HG03354 (cell line): ENCODE results near the gene HOXC9.

ENCODE experiments used
- ATAC-seq: cut with Tn5 transposase; IDR thresholded peaks from one replicate; pipeline ENCODE4 v1.9.1; 2021; ENCODE audit warnings: mild to moderate bottlenecking; ENCODE audit not compliant: unreplicated experiment, poor library complexity, severe bottlenecking

The HOXC9 gene

GRCh38 chr12:54046809-54047159 is 46.8 kb downstream of the HOXC9 start:
- no peak for ATAC-seq

- no peak for ATAC-seq
Observed at GRCh38 chr12:54047160-54047963, 47.4 kb downstream of the HOXC9 start.

- ATAC-seq = no peak
Observed at GRCh38 chr12:54047964-54048303, 48.0 kb downstream of the HOXC9 start.

GRCh38 chr12:54048406-54049093 is 48.6 kb downstream of the HOXC9 start:
- ATAC-seq = no peak

- ATAC-seq = no peak
Observed at GRCh38 chr12:54049108-54049507, 49.1 kb downstream of the HOXC9 start.

GRCh38 chr12:54050482-54050810 is 50.5 kb downstream of the HOXC9 start:
- no peak for ATAC-seq

GRCh38 chr12:54051026-54051842 is 51.3 kb downstream of the HOXC9 start:
- ATAC-seq = no peak

GRCh38 chr12:54051874-54052437 is 52.0 kb downstream of the HOXC9 start:
- ATAC-seq = no peak

GRCh38 chr12:54052438-54053002 is 52.6 kb downstream of the HOXC9 start:
- no peak for ATAC-seq
